Endothelial cell of umbilical vein (primary cell): ENCODE data around the gene SCRN3. TPM values are rescaled to one million over a fixed set of nuclear protein-coding genes. Genes with fewer than 3 reads are reported as not detected.

Experiments
- BruUV-seq: library from RNA; stranded (reverse); fragments of 400-500 nt; replicated peaks from 2 replicates; lab custom pipeline; 2021; lab: Mats Ljungman, UMichigan
- CTCF ChIA-PET: fragments of 300-600, 350-600 bp; sonication (Branson Sonifier 250); formaldehyde crosslinking; loops from one replicate; lab custom pipeline; 2021; ENCODE audit warnings: antibody characterized with exemption, inconsistent platforms; lab: Charles Lee
- POLR2A ChIA-PET: fragments of 300-600, 350-600 bp; sonication (Branson Sonifier 250); formaldehyde crosslinking; loops from one replicate; lab custom pipeline; 2021; ENCODE audit warnings: antibody characterized with exemption, inconsistent platforms; lab: Charles Lee
- DNase-seq: peaks from one replicate; pipeline ENCODE4 v3.0.0-alpha.2; 2011; ENCODE audit warnings: low read depth, low spot score
- FAIRE-seq: peaks from 2 replicates; lab custom pipeline; 2011; peaks lifted over from hg19 to GRCh38; lab: Jason Lieb, UNC
- H2AFZ ChIP-seq: 2 replicates; pipeline ENCODE4 v1.6.0; 2012; ENCODE audit warnings: low read depth, low read length, control low read depth, inconsistent platforms
- H3K27ac ChIP-seq: 2 replicates; pipeline ENCODE4 v1.5.1; 2011; ENCODE audit warnings: low read depth, mild to moderate bottlenecking, control low read depth, low read length, moderate library complexity; ENCODE audit not compliant: insufficient read depth
- H3K27me3 ChIP-seq, 2 experiments: 2 replicates each; pipeline versions ENCODE4 v1.6.0 to v1.6.1; 2011; ENCODE audit warnings: low read length in 2 of 2, mixed read lengths in 1 of 2; ENCODE audit not compliant: control insufficient read depth in 2 of 2, insufficient read depth in 2 of 2
- H3K36me3 ChIP-seq, 2 experiments: 2 replicates in 1 of 2; 3 replicates in 1 of 2; pipeline ENCODE4 v1.5.1; 2011; ENCODE audit warnings: low read length in 2 of 2, mild to moderate bottlenecking in 1 of 2, moderate library complexity in 1 of 2; ENCODE audit not compliant: control insufficient read depth in 2 of 2, insufficient read depth in 2 of 2; ENCODE audit errors: extremely low read depth in 1 of 2
- H3K4me1 ChIP-seq: 3 replicates; pipeline ENCODE4 v1.5.1; 2011; ENCODE audit warnings: mild to moderate bottlenecking, low read length; ENCODE audit not compliant: control insufficient read depth, insufficient read depth; ENCODE audit errors: extremely low read depth
- H3K4me2 ChIP-seq: 2 replicates; pipeline ENCODE4 v1.6.1; 2011; ENCODE audit warnings: low read length, control low read depth, mixed read lengths; ENCODE audit not compliant: insufficient read depth
- H3K4me3 ChIP-seq, 3 experiments: fragments of 200-600 bp in 1 of 3; sonication (generic), shearing (Covaris generic) in 1 of 3; replicated peaks in 1 of 3; 2 replicates each; pipeline ENCODE4 v1.5.1; 2011 to 2016; ENCODE audit warnings: control low read depth in 3 of 3, low read length in 3 of 3, mild to moderate bottlenecking in 2 of 3, inconsistent platforms in 1 of 3, low read depth in 1 of 3, moderate library complexity in 1 of 3; ENCODE audit not compliant: insufficient read depth in 1 of 3
- H3K79me2 ChIP-seq: 2 replicates; pipeline ENCODE4 v1.6.0; 2012; ENCODE audit warnings: low read length, inconsistent platforms; ENCODE audit not compliant: control insufficient read depth, insufficient read depth
- H3K9ac ChIP-seq: replicated peaks from 2 replicates; pipeline ENCODE3; 2011; ENCODE audit warnings: low read length, control low read depth; ENCODE audit not compliant: insufficient read depth; ENCODE audit errors: extremely low read depth
- H3K9me1 ChIP-seq: replicated peaks from 3 replicates; pipeline ENCODE4 v1.6.0; 2011; ENCODE audit warnings: mild to moderate bottlenecking, low read length; ENCODE audit not compliant: control insufficient read depth, insufficient read depth; ENCODE audit errors: extremely low read depth
- H3K9me3 ChIP-seq: replicated peaks from 2 replicates; pipeline ENCODE4 v1.5.1; 2012; ENCODE audit warnings: low read length, inconsistent platforms; ENCODE audit not compliant: control insufficient read depth, insufficient read depth
- H4K20me1 ChIP-seq: replicated peaks from 2 replicates; pipeline ENCODE3; 2011; ENCODE audit warnings: mild to moderate bottlenecking, low read length; ENCODE audit not compliant: control insufficient read depth, insufficient read depth; ENCODE audit errors: extremely low read depth
- CTCF ChIP-seq, 2 donors: IDR thresholded peaks; 1 replicate in 1 of 2; 2 replicates in 1 of 2; pipeline ENCODE4 v1.5.1; 2011; ENCODE audit warnings: low read length in 2 of 2, mild to moderate bottlenecking in 2 of 2, moderate library complexity in 2 of 2, control low read depth in 1 of 2, inconsistent platforms in 1 of 2, low read depth in 1 of 2; ENCODE audit not compliant: insufficient read depth in 1 of 2; ENCODE audit errors: extremely low read depth in 1 of 2
- EZH2 ChIP-seq: IDR thresholded peaks from 2 replicates; pipeline ENCODE4 v1.6.1; 2012; ENCODE audit warnings: borderline replicate concordance, low read depth, mild to moderate bottlenecking, moderate library complexity, low read length, inconsistent platforms; ENCODE audit not compliant: severe bottlenecking
- FOS ChIP-seq: IDR thresholded peaks from 2 replicates; pipeline ENCODE4 v1.6.1; 2011; ENCODE audit warnings: mild to moderate bottlenecking, low read length, moderate library complexity, borderline replicate concordance; ENCODE audit not compliant: insufficient read depth
- GATA2 ChIP-seq: IDR thresholded peaks from 2 replicates; pipeline ENCODE4 v1.7.0; 2011; ENCODE audit warnings: low read depth, mild to moderate bottlenecking, moderate library complexity, mixed read lengths, low read length; ENCODE audit not compliant: insufficient read length, insufficient read depth
- JUN ChIP-seq: IDR thresholded peaks from 2 replicates; pipeline ENCODE4 v1.6.1; 2011; ENCODE audit warnings: borderline replicate concordance, low read depth; ENCODE audit not compliant: insufficient read length, insufficient read depth
- MAX ChIP-seq: IDR thresholded peaks from 2 replicates; pipeline ENCODE4 v1.6.1; 2011; ENCODE audit not compliant: insufficient read depth, insufficient read length
- MYC ChIP-seq: IDR thresholded peaks from one replicate; pipeline ENCODE4 v1.6.1; 2011; ENCODE audit warnings: mild to moderate bottlenecking, low read depth, low read length
- POLR2A ChIP-seq: IDR thresholded peaks from 2 replicates; pipeline ENCODE4 v1.6.1; 2012; ENCODE audit warnings: low read depth, mild to moderate bottlenecking, control low read depth, low read length
- POLR2AphosphoS5 ChIP-seq: IDR thresholded peaks from 2 replicates; pipeline ENCODE4 v1.6.1; 2012; ENCODE audit warnings: low read depth, mild to moderate bottlenecking, control low read depth, low read length, moderate library complexity; ENCODE audit not compliant: insufficient read depth
- dilution Hi-C: fragments of 300-500 bp; cut with MboI; formaldehyde crosslinking; loops from one replicate; pipeline ENCODE4 v1.15.0; 2019; ENCODE audit warnings: low sequenced_read_pairs; ENCODE audit not compliant: extremely low pct_ligation_motif_present
- intact Hi-C: fragments of 100-400 bp; cut with micrococcal nuclease; formaldehyde crosslinking; loops from one replicate; pipeline ENCODE4 v1.10.0; 2022
- polyA plus RNA-seq, 4 experiments: library from polyadenylated mRNA; depleted of rRNA in 3 of 4; stranded (reverse) in 3 of 4; unstranded in 1 of 4; fragments of >200 nt; gene quantifications; 2 replicates each; pipeline versions ENCODE4 v1.2.1 to v1.2.3, GENCODE V29; 2011 to 2012; ENCODE audit warnings: missing spikeins in 1 of 4
- total RNA-seq: library from RNA; stranded (reverse); gene quantifications from 2 replicates; pipeline ENCODE4 v1.2.3, GENCODE V29; 2021

SCRN3 gene
- total and polyA plus RNA-seq, 2 donors (not counting 3 experiments of a cell fraction or from before 2014, with no cell fraction given): 10.7 to 24.0 TPM

- H4K20me1 ChIP-seq: no peaks in the 10 kb centered on the region
- H3K4me3 ChIP-seq: no peak overlapping the region
- no peaks in the 10 kb centered on the region for H3K79me2 ChIP-seq
- no peaks in the 10 kb centered on the region for H3K27me3 ChIP-seq
- TF ChIP-seq EZH2 (no peak), MAX (no peak), GATA2 (no peak), JUN (no peak), POLR2AphosphoS5 (no peak), MYC (no peak), FOS (no peak), POLR2A (no peak), CTCF (IDR thresholded peaks at IDR 0.05; ENCODE audit: extremely low read depth in 1 of 2, insufficient read depth in 1 of 2, low read depth in 1 of 2, low read length in 2 of 2) (no peak)
- no peak overlapping the region for H3K9ac ChIP-seq
- H3K9me3 ChIP-seq: no peaks in the 10 kb centered on the region
- dilution Hi-C loops (no loop called here), intact Hi-C loops (no loop called here)
- DNase-seq (no peak), FAIRE-seq (no peak)
- peaks cover 2% of the 10 kb centered on the region for H3K4me1 ChIP-seq
- H3K36me3 ChIP-seq: no peaks in the 10 kb centered on the region
- no TSS peak for BruUV-seq
- no peak overlapping the region for H3K27ac ChIP-seq
- CTCF ChIA-PET: interaction anchor here (0.7 to 1.0 kb wide), 4 partner anchors 11 to 1040 kb away, joined by 3 to 7 read pairs (median 4); no protein-coding TSS in a partner anchor
- no peak overlapping the region for H2AFZ ChIP-seq
- H3K4me2 ChIP-seq: no peak overlapping the region
- no peaks in the 10 kb centered on the region for H3K9me1 ChIP-seq
- POLR2A ChIA-PET: no interaction called here
Measured at GRCh38 chr2:174442546-174443510, 47.3 kb downstream of the SCRN3 start.
